DMS153 treated with DMSO at 0.1 percent for 48 hours (cell line): ENCODE measurements around the gene COG4.
"Not testable (repeated sequence)": the region's sequence is repeated elsewhere in the genome, so short reads cannot be mapped to it uniquely, and the experiment has no call there.

Experiments used
- DNase-seq: peaks from one replicate; lab custom pipeline; 2025; ENCODE audit not compliant: unreplicated experiment; lab: John Stamatoyannopoulos, UW

Gene COG4

GRCh38 chr16:70527315-70527996 is 4.1 kb upstream of the COG4 start:
- DNase-seq = no peak

GRCh38 chr16:70526403-70526802 is 3.0 kb upstream of the COG4 start:
- no peak for DNase-seq

GRCh38 chr16:70524399-70524825 is 1.1 kb upstream of the COG4 start:
- DNase-seq = not testable (repeated sequence)

- peak; percentile 98 for DNase-seq
These were observed 517 bp upstream of the COG4 start, which contains the start of gene SF3B3 for GRCh38 chr16:70523743-70524398. TSS of gene SF3B3 (plus strand) at chr16:70523816. CDS start at chr16:70526657, 2,841 bp downstream.

- DNase-seq = no peak
These were observed 908 bp downstream of the COG4 start for GRCh38 chr16:70522216-70523075.

GRCh38 chr16:70520612-70521297 is 2.6 kb downstream of the COG4 start:
- DNase-seq = no peak

GRCh38 chr16:70512456-70512855 is 10.9 kb downstream of the COG4 start:
- no peak for DNase-seq

- DNase-seq = no peak
These were observed 11.5 kb downstream of the COG4 start for GRCh38 chr16:70511833-70512232.

GRCh38 chr16:70510216-70510615 is 13.1 kb downstream of the COG4 start:
- DNase-seq = no peak

- DNase-seq = no peak
These were observed 14.6 kb downstream of the COG4 start for GRCh38 chr16:70508752-70509151.

- DNase-seq = no peak
These were observed 26.8 kb downstream of the COG4 start for GRCh38 chr16:70496513-70496912.

- DNase-seq = no peak
These were observed 27.8 kb downstream of the COG4 start for GRCh38 chr16:70495425-70496182.

- no peak for DNase-seq
These were observed 28.6 kb downstream of the COG4 start for GRCh38 chr16:70494777-70495176.

GRCh38 chr16:70494202-70494770 is 29.1 kb downstream of the COG4 start:
- no peak for DNase-seq

- no peak for DNase-seq
These were observed 29.6 kb downstream of the COG4 start for GRCh38 chr16:70493802-70494201.

GRCh38 chr16:70490261-70490660 is 33.1 kb downstream of the COG4 start:
- DNase-seq = no peak

GRCh38 chr16:70484867-70485266 is 38.5 kb downstream of the COG4 start:
- DNase-seq = no peak

- DNase-seq = no peak
These were observed 39.9 kb downstream of the COG4 start for GRCh38 chr16:70483426-70483825.

GRCh38 chr16:70482624-70483023 is 40.7 kb downstream of the COG4 start:
- DNase-seq = no peak

- DNase-seq = no peak
These were observed 41.3 kb downstream of the COG4 start for GRCh38 chr16:70481929-70482536.
